Uterus (tissue), 4 donors: ENCODE data around the gene RNF5. TPM values are rescaled to one million over a fixed set of nuclear protein-coding genes. Genes with fewer than 3 reads are reported as not detected.

Source experiments
- DNase-seq, 2 donors: peaks; one replicate each; pipeline ENCODE4 v3.0.0-alpha.2; 2019 to 2020
- H3K27ac ChIP-seq, 2 donors: fragments of 200-600 bp; sonication (generic); 1 replicate in 1 of 2; 2 replicates in 1 of 2; pipeline ENCODE4 v1.5.1; 2016 to 2018
- H3K27me3 ChIP-seq, 2 donors: fragments of 200-600 bp; sonication (generic); one replicate each; pipeline ENCODE4 v1.5.1; 2018 to 2019; ENCODE audit warnings: control low read depth in 1 of 2
- H3K36me3 ChIP-seq, 2 donors: fragments of 200-600 bp; sonication (generic); one replicate each; pipeline ENCODE4 v1.5.1; 2019; ENCODE audit warnings: control low read depth in 1 of 2
- H3K4me1 ChIP-seq, 2 donors: fragments of 200-600 bp; sonication (generic); one replicate each; pipeline ENCODE4 v1.5.1; 2018 to 2019; ENCODE audit warnings: control low read depth in 1 of 2
- H3K4me3 ChIP-seq, 2 donors: fragments of 200-600 bp; sonication (generic); 1 replicate in 1 of 2; 2 replicates in 1 of 2; pipeline ENCODE4 v1.5.1; 2018 to 2019; ENCODE audit warnings: mild to moderate bottlenecking in 1 of 2
- H3K9me3 ChIP-seq, 2 donors: fragments of 200-600 bp; sonication (generic); one replicate each; pipeline ENCODE4 v1.5.1; 2019; ENCODE audit warnings: control low read depth in 1 of 2
- CTCF ChIP-seq, 4 experiments: fragments of 200-600 bp in 2 of 4; fragments of 450-650 bp in 2 of 4; sonication (generic) in 2 of 4; IDR thresholded peaks; one replicate each; pipeline ENCODE4 v1.5.1; 2016 to 2019; ENCODE audit warnings: antibody characterized with exemption in 4 of 4, mild to moderate bottlenecking in 2 of 4, moderate library complexity in 1 of 4
- POLR2A ChIP-seq, 2 donors: fragments of 450-650 bp; IDR thresholded peaks; one replicate each; pipeline ENCODE4 v1.6.1; 2016; ENCODE audit warnings: antibody characterized with exemption in 2 of 2, mild to moderate bottlenecking in 1 of 2, moderate library complexity in 1 of 2
- intact Hi-C: fragments of 100-400 bp; cut with DNase I; formaldehyde crosslinking; loops from one replicate; pipeline ENCODE4 v1.15.1; 2023; ENCODE audit warnings: low total_unique reads
- total RNA-seq, 4 donors: library from RNA; depleted of rRNA in 3 of 4; stranded (reverse); fragments of >200 nt in 3 of 4; gene quantifications; one replicate each; pipeline versions ENCODE4 v1.1.0 to v1.2.4, GENCODE V29; 2014 to 2023
- donor health status: DM: yes; HTN: yes; CAD: no.

Gene RNF5
- total RNA-seq, 4 donors from 2014 or later = 45.6 to 84.7 (median 56.3) TPM

- DNase-seq = peak in 1 of 2 donors; percentile 64
- Histone ChIP-seq H3K36me3 (no peaks in the 10 kb centered on the region), H3K4me1 (peaks cover 3 to 7% of the 10 kb centered on the region in 2 donors), H3K4me3 (peak overlapping the region; percentile 69 to 89), H3K9me3 (no peaks in the 10 kb centered on the region), H3K27me3 (no peaks in the 10 kb centered on the region), H3K27ac (peak overlapping the region; percentile 100)
- intact Hi-C loops = no loop called here
- TF ChIP-seq CTCF (IDR thresholded peaks at IDR 0.05) (no peak), POLR2A (IDR thresholded peaks at IDR 0.05) (no peak)
These were observed 18.7 kb downstream of the RNF5 start for GRCh38 chr6:32196682-32197616.

GRCh38 chr6:32198345-32198696 lies 20.1 kb downstream of the RNF5 start:
- intact Hi-C loops = no loop called here
- no peak for TF ChIP-seq CTCF (IDR thresholded peaks at IDR 0.05)
- no peak for TF ChIP-seq POLR2A (IDR thresholded peaks at IDR 0.05)
- no peak for DNase-seq

GRCh38 chr6:32198866-32199265 lies 20.7 kb downstream of the RNF5 start:
- intact Hi-C loops = no loop called here
- DNase-seq = no peak
- TF ChIP-seq POLR2A (IDR thresholded peaks at IDR 0.05) = no peak
- TF ChIP-seq CTCF (IDR thresholded peaks at IDR 0.05) = no peak
- Histone ChIP-seq H3K36me3 (no peaks in the 10 kb centered on the region), H3K4me3 (no peak overlapping the region), H3K9me3 (no peaks in the 10 kb centered on the region), H3K27me3 (no peaks in the 10 kb centered on the region), H3K27ac (no peak overlapping the region), H3K4me1 (peaks cover 3 to 7% of the 10 kb centered on the region in 2 donors)

More at GRCh38 chr6:32198345-32198696, 20.1 kb downstream of the RNF5 start:
- Histone ChIP-seq H3K4me1 (peaks cover 3 to 7% of the 10 kb centered on the region in 2 donors), H3K27me3 (no peaks in the 10 kb centered on the region), H3K36me3 (no peaks in the 10 kb centered on the region), H3K4me3 (no peak overlapping the region), H3K27ac (no peak overlapping the region), H3K9me3 (no peaks in the 10 kb centered on the region)

- Histone ChIP-seq H3K4me3 (no peak overlapping the region), H3K9me3 (no peaks in the 10 kb centered on the region), H3K27ac (no peak overlapping the region), H3K4me1 (peaks cover 3 to 7% of the 10 kb centered on the region in 2 donors), H3K27me3 (no peaks in the 10 kb centered on the region), H3K36me3 (no peaks in the 10 kb centered on the region)
- intact Hi-C loops = no loop called here
- TF ChIP-seq CTCF (IDR thresholded peaks at IDR 0.05) (no peak), POLR2A (IDR thresholded peaks at IDR 0.05) (no peak)
- no peak for DNase-seq
These were observed 22.7 kb downstream of the RNF5 start for GRCh38 chr6:32200711-32201475.

GRCh38 chr6:32202186-32202585 lies 24.0 kb downstream of the RNF5 start:
- no peaks in the 10 kb centered on the region for H3K36me3 ChIP-seq
- no peak for DNase-seq

More at GRCh38 chr6:32202186-32202585, 24.0 kb downstream of the RNF5 start:
- Histone ChIP-seq H3K4me1 (peaks cover 2% of the 10 kb centered on the region in 2 donors), H3K27me3 (no peaks in the 10 kb centered on the region), H3K9me3 (no peaks in the 10 kb centered on the region), H3K27ac (no peak overlapping the region), H3K4me3 (no peak overlapping the region)
- TF ChIP-seq POLR2A (IDR thresholded peaks at IDR 0.05) (no peak), CTCF (IDR thresholded peaks at IDR 0.05) (no peak)
- intact Hi-C loops = no loop called here
